Measurements from ENCODE around the gene SIRPB2.
"Not testable (repeated sequence)": the region's sequence is repeated elsewhere in the genome, so short reads cannot be mapped to it uniquely, and the experiment has no call there.

The SIRPB2 gene

DNA sequence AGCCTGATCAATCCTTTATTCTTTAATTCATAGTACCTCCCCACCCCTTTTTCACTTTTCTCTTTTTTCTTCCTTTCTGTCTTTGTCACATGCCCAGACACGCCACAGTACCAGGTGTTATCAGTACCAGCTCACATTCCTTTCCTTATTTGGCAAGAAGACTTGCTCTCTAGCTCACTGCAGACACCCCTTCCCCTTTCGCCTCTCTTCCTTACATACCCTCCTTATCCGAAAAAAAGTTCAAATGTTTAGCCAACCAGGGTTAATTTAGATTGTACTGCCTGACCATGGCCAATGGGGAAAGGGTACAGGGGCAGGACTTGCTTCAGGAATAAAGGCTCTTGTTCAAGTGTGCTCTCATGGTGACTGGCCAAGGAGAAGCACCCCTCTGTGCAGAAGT, 9.3 kb upstream of the SIRPB2 start:
- in situ Hi-C loops (cut with MboI; ENCODE audit: low sequenced_read_pairs): no loop called here

DNA sequence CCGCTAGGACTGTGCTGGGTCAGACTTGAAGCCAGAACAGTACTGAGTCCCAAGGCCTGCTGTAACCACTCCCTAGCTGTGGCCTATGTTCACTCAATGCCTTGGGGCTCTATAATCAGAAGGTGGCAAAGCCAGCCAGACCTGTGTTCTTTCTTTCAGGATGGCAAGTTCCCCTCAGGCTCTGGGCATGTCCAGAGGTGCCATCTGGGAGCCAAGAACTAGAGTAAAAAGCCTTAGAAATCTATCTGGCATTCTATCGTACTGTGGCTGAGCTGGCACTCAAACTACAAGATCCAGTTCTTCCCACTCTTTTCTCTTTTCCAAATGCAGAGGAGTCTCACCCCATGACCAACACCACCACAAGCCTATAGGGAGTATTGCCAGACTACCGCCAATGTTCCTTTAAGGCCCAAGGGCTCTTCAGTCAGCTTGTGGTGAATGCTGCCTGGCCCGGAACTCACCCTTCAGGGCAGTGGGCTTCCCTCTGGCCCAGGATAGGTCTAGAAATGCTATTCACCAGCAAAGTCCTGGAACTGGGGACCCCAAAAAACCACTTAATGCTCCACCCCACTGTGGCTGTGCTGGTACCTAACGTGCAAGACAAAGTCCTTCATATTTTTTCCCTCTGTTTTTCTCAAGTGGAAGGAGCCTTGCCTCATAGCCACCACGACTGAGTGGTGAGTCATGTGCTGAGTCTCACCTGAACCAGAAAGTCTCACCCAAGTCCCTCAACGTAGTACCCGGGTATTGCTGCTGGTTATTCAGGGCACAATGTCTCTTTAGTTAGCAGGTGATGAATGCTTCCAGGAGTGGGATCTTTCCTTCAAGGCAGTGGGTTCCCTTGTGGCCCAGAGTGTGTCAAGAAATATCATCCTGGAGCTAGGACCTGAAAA, 8.6 kb upstream of the SIRPB2 start:
- in situ Hi-C loops (cut with MboI; ENCODE audit: low sequenced_read_pairs): no loop called here

DNA sequence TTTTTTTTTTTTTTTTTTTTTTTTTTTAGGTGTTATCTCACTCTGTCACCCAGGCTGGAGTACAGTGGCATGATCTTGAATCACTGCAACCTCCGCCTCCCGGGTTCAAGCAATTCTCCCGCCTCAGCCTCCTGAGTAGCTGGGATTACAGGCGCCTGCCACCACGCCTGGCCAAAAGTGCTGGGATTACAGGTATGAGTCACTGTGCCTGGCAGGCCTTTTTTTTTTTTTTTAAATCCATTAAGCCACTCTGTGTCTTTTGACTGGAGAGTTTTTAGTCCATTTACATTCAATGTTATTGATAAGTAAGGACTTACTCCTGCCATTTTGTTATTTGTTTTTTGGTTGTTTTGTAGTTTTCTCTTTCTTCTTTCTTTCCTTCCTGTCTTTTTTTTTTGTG, 6.2 kb upstream of the SIRPB2 start:
- in situ Hi-C loops (cut with MboI; ENCODE audit: low sequenced_read_pairs): not testable (repeated sequence)

DNA sequence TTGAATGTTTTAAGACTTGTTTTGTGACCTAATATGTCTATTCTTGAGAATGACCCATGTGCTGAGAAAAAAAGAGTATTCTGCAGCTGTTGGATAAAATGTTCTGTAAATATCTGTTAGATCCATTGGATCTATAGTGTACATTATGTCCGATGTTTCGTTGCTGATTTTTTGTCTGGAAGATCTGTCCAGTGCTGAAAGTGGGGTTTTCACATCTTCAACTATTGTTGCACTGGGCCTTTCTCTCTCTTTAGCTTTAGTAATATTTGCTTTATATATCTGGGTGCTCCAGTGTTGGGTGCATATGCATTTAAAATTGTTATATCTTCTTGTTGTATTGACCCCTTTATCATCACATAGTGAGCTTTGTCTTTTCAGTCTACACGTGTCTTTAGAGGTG, 5.7 kb upstream of the SIRPB2 start:
- in situ Hi-C loops (cut with MboI; ENCODE audit: low sequenced_read_pairs): no loop called here

DNA sequence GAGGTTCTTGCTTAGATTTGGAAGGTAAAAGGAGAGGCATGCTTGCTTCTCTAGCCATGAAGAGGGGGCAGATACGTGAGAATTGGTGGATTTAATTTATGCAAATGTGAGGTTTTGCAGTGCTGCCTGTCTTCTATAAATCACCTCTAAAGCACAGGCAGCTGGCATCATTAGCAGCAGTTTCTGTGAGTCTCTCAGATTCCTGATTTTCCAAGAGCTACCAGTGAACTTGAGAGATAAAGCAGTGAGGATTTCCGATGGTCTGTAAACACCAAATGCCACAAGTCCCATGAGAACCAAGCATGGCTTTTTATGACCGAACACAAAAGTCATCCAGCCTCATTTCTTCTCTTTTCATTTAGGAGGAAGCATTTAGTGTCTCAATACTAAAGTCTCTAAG, 3.2 kb upstream of the SIRPB2 start:
- in situ Hi-C loops (cut with MboI; ENCODE audit: low sequenced_read_pairs): no loop called here

DNA sequence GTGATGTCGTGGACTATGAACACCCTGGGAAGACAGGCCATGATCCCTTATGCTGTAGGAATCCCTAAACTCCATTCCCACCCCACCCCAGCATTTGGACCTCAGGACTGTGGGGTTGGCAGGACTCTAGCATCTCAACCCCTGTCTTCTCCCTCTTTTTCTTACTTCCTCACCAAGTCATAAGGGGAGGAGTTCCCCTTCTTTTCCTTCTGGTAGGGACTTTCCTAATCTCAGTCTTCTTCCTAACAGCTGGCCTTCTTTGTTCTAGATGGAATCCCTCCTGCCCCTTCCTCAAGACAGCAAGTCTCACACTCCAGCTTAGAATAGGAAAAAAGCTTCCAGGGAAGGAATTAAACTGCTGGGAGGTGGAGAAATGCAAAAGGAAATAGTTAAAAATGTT, 2.3 kb upstream of the SIRPB2 start:
- in situ Hi-C loops (cut with MboI; ENCODE audit: low sequenced_read_pairs): no loop called here

DNA sequence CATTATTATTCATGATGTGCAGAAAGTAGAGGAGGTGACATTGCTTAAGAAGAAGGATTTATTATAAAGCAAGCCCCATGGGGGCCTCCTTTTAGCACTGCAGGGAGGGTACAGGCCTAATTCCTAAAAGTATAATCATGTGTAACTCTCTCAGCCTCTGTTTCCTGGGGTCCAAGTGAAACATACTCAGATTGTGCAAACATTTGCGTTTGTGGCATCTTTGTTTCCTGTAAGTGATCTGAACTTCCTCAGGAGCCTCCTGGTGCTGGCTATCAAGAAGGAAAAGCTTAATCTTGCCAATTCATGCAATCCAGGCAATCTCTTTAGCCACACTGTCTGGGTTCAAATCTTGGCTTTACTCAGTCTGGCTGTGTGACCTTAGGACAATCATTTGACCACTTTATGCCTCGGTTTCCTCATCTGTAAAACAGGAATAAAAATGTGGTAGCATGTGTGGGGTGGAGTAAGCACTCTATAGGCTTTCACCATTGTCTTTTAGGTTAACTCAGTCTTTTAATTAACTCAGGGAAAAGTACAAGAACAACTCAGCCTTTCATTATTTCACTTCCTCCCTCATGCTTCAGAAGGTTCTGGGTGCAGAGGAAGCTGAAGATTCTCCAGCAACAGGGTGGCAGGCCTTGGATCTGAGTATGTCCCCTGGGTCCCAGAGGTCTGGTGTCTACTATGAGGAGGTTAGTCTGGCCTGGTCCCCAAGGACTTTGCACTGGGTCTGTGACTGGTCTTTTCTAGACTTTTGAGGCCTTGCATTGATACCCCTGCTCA, 831 bp upstream of the SIRPB2 start:
- in situ Hi-C loops (cut with MboI; ENCODE audit: low sequenced_read_pairs): no loop called here

DNA sequence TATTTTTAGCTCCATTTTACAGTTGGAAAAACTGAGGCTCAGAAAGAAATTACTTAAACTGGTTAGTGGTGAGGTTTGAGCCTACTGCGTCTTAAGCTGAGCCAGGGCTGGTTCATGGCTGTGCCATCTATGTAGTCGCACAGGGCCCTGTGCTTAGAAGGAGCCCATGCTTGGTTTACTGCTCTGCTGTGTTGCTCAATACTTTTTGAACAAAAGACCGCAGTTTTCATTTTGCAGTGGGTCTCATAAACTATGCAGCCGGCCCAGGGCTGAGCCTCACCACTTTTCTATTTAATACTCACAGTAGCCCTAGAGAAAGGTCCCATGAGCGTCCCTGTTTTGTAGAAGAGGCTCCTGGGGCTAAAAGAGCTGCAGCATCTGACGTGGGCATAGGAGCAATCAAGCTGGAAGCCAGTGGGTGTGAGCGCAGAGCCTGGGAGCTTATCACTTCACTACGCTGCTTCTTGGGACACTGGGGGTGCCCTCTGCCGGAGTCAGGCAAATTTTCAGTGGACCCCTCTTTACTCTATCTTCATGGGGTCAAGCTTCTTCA, 501 bp downstream of the SIRPB2 start:
- in situ Hi-C loops (cut with MboI; ENCODE audit: low sequenced_read_pairs): no loop called here

DNA sequence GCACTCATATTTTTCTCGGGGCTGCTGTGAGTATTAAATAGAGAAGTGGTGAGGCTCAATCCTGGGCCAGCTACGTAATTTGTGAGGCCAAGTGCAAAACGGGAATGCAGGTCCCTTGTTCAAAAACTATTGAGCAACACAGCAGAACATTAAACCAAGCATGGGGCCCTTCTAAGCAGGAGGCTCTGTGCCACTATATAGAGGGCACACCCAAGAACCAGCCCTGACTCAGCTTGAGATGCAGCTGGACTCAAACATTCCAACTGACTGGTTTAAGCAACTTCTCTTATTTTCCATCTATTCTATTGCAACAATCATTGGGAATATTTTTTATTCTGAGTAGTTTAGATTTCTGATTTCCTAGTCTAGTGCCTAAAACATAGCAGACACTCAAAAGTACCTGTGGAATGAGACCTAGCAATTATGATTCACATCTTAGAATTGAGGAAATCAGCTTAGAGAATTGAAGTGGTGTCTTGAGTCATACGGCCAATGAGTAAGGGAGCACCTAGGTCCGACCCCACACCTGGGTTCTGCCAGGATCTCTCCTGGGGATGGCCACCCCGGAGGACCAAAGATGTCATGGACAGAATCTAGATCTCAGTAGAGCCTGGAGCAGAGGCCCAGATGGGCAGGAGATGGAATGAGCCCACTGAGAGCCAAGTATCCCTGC, 1.3 kb downstream of the SIRPB2 start:
- in situ Hi-C loops (cut with MboI; ENCODE audit: low sequenced_read_pairs): no loop called here

DNA sequence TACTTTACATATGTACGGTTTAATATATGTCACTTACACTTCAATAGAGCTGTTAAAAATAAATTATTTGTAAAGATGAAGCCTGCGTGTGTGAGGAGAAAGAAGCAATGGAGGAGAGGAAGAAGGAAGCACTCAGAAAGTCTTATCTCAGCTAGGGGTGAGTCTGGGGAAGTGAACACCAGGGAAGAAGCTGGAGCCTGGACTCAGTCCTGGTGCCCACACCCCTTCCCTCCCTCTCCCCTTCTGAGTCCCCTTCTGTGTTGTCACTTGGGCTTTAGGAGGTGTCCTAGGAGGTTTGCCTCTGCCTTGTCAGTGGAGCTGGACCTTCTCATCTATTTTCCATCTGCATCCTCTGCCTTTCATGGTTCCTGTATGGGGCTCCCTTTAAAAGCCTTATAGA, 1.9 kb downstream of the SIRPB2 start:
- in situ Hi-C loops (cut with MboI; ENCODE audit: low sequenced_read_pairs): no loop called here

DNA sequence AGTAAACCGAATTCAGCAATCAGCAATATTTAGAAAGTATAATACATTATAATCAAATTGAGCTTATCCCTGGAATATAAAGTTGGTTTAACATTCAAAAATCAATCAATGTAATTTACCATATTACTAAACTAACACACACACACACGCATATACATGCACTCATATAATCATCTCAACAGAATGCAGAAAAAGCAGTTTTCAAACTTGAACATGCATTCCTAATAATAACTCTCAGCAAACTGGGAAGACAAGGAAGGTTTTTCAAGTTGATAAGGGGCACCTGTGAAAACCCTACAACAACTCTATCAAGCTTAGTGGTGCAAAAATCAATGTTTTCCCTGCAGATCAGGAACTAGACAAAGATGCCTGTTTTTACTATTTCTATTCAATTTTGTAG, 4.7 kb downstream of the SIRPB2 start:
- in situ Hi-C loops (cut with MboI; ENCODE audit: low sequenced_read_pairs): no loop called here

DNA sequence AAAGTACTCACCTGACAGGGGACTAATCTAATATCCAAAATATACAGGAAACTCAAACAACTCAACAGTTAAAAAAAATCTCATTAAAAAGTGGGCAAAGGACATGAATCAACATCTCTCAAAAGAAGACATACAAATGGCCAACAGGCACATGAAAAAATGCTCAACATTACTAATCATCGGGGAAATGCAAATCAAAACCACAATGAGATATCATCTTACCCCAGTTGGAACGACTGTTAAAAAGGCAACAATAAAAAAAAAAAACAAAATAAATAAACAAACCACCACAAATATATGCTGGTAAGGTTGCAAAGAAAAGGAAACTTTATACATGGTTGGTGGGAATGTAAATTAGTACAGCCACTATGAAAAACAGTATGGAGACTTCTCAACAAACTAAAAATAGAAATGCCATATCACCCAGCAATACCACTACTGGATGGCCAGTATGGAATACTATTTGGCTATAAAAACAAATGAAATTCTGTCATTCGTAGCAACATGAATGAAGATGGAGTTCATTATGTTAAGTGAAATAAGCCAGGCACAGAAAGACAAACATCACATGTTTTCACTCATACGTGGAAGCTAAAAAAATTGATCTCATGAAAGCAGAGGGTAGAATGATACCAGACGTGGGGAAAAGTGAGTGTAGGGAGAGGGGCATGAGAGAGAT, 6.6 kb downstream of the SIRPB2 start:
- in situ Hi-C loops (cut with MboI; ENCODE audit: low sequenced_read_pairs): no loop called here

DNA sequence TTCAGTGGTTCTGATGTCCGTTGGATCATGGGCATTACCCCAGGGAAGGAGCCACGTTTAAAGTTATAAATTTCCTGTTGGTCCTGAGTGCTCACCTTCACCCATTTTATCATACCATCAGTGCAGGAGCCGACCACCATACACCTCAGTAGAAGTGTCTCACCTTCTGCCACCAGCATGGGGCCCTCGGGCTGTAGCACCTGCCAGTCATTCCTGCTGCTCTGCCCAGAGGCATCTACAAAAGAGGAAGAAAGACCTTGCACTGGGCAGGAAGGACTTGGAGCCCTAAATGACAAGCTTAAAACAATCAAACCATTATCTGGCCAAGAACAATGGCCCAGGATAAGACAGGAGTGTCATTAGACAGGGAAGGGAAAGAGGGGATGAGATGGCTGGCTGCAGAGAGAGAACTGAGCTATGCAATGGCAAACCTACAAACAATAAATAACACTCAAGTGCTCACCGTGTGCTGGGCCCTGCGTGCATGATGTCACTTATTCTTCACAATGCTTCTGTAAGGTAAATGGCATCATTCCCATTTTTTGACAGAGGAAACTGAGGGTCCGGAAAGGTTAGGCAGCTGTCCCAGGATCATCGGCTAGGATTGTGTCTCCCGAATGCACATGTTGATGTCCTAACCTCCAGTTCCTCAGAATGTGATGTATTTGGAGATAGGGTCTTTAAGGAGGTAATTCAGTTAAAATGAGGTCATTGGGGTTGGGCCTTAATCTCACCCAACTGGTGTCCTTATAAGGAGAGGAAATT, 11.2 kb downstream of the SIRPB2 start:
- in situ Hi-C loops (cut with MboI; ENCODE audit: low sequenced_read_pairs): no loop called here

DNA sequence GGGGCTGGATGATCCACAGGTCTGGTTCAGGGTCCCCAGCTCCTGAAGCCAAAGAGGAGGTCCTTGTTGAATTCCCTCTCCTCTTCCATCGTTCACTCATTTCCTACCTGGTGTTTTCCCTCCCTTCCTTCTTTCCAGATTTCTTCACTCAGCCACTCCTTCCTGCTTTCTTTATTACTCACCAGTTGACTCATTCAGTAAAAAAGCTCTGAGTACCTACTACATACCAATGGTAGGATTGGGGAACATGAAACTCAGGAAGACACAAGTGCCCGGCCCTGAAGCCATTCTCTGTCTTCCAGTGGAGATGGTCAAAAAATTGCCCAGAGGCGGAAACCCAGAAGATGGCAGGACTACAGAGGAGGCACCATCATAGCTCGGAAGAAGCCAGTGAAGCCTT, 12.7 kb downstream of the SIRPB2 start:
- in situ Hi-C loops (cut with MboI; ENCODE audit: low sequenced_read_pairs): no loop called here

DNA sequence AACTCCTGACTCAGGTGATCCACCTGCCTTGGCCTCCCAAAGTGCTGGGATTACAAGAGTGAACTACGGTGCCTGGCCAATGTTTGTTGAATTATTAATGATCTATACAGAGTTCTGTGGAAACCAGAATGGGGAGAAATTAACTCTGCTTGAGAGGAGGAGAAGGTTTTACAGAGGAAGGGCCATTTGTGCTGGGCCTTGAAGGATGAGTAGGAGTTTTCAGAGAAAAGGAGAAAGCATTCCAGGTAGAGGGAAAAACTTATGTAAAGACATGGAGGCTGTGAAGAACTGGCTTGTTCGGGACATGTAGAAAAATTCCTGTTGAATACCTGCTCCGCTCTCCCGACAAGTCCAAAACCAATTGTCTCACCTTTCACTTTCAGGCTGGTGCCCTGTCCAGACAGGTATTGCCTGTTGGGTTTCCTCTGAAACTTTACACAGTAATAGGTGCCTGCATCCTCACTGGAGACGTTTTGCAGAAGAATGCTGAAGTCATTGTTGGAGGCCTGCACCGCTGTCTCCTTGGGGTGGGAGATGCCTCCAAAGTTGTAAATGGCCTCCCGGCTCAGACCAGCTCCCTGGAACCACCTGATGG, 13.2 kb downstream of the SIRPB2 start:
- in situ Hi-C loops (cut with MboI; ENCODE audit: low sequenced_read_pairs): no loop called here

DNA sequence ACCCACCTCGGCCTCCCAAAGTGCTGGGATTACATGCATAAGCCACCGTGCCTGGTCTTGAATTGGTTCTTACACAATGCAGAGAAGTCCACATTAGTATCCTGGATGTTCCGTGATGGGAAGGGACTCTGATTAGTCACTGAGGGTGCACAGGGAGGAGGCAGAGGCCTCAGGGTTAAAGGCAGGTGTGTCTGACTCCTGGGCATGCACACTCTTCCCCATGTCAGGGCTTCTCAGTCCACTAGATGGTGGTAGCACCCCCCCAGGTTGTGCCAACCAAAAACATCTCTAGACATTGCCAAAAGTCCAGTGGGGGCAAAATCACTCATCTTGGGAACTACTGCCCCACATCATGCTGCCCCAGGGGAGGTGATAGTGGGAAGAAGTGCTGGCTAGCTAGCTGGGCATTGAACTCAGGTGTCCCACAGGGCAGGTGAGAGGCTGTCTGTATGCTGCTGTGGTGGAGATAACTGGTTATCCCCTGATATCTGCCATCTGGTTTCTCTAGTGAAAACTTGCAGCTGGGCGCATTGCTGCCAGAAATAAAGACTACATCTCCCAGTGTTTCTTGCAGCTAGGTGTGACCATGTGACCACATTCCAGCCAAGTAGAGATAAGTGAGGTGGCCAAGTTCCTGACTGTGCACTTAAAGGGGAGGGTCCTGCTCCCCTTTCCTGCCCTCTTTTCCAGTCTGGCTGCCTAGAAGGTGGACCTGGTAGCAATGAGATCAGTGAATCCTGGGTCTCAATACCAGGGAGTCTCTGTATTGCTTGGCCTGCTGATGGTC, 16.2 kb downstream of the SIRPB2 start:
- in situ Hi-C loops (cut with MboI; ENCODE audit: low sequenced_read_pairs): no loop called here

DNA sequence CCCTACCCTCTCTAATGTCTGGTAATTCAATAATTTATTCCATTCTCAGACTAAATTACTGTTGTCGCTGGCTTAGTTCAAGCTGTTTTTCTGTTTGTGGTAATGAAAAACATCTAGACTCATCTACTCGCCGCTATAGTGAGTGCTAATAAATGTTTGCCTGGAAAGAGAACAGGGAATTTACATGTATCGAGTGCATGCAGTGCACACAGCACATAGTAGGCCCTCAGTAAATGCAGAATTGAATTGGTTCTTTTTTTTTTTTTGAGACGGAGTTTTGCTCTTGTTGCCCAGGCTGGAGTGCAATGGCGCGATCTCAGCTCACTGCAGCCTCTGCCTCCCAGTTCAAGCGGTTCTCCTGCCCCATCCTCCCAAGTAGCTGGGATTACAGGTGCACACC, 16.9 kb downstream of the SIRPB2 start:
- in situ Hi-C loops (cut with MboI; ENCODE audit: low sequenced_read_pairs): no loop called here

DNA sequence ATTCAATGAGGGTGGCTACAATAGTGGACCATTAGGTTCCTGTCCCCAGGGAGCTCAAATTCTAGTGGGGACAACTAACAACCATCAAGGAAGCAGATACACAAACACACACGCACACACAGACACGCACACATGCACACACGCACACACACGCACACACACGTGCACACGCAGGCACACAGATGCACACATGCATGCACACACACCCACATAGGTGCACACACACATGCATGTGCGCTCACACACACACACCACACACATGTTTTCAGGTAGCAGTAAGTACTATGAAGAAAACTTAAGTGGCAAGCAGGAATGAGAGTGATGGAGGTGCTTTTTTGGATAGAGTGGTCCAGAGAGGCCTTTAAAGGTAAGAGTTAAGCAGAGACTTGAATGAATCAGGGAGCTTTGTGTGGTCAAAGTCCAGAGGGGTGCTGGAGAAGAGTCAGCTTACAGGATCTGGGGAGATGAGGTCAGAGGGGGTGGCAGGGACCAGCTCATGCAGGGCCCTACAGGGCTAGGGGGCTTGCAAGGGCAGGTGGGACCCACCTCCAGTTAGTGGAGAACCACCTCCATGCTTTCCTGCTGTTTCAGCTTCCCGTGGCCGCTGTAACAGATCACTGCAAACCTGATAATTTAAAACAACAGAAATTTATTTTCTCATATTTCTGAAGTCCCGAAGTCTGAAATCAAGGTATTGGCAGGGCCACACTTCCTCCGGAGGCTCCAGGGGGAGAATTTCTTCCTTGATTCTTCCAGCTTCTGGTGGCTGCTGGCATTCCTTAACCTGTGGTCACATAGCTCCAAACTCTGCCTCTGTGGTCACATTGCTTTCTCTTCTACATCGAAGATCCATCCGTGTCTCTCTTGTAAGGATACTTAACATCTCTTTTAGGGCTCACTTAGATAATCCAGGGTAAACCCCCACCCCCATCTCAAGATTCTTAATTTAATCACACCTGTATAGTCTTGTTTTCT, 17.7 kb downstream of the SIRPB2 start:
- in situ Hi-C loops (cut with MboI; ENCODE audit: low sequenced_read_pairs): no loop called here
